Measurements from ENCODE around the gene NKX2-8. TPM values are rescaled to one million over a fixed set of nuclear protein-coding genes. Genes with fewer than 3 reads are reported as not detected.

The NKX2-8 gene
- total RNA-seq, 1 donor from 2014 or later: 0.26 TPM

DNA sequence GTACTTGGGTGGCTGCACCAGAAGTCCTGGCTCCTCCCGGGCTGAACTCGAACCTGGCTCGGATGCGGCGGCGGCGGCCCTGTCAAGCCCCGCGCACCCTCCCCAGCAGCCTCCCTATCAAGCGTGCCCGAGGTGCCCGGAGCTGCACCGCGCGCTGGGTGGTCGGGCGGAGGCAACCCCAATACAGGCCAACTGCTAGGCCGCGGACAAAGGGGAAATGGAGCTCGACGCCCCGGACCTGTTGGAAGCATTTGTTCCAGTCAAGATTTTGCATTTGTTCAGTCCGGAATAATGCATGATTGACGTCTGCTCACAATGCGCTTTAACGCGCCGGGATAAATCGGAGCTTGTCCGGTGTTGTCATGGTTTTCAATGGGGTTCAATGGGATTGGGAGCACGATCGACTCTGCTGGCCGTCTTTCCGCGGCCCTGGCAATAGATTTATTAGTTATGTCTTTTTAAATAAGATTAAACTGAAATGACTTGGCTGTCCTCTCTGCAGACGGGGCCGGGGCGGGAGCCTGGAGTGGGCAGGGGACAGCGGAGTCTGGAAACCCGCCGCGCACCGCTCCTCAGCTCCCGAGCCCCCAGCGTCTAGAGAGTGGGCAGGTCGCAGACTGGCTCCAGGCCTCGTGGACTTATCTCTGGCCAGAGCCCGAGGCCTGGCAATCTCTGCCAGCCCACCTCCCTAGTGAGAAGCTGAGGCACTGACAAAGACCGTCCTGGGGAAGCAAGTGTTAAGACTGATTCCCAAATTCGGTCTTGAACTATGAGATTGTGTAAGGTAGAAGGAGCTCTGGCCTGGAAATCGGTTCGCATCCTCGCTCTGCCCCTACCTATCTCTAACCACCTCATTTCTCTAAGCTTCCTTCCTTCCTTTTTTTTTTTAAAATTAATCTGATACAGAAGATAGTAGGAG lies 1.7 kb upstream of the NKX2-8 start:
- Histone ChIP-seq H3K4me3 (ENCODE audit: low read depth, low read length) (no peak overlapping the region), H3K27me3 (ENCODE audit: control insufficient read depth, insufficient read depth, low read length) (no peaks in the 10 kb centered on the region), H3K36me3 (ENCODE audit: control insufficient read depth, insufficient read depth, low read length) (no peaks in the 10 kb centered on the region)
- TF ChIP-seq, protein P1, sequence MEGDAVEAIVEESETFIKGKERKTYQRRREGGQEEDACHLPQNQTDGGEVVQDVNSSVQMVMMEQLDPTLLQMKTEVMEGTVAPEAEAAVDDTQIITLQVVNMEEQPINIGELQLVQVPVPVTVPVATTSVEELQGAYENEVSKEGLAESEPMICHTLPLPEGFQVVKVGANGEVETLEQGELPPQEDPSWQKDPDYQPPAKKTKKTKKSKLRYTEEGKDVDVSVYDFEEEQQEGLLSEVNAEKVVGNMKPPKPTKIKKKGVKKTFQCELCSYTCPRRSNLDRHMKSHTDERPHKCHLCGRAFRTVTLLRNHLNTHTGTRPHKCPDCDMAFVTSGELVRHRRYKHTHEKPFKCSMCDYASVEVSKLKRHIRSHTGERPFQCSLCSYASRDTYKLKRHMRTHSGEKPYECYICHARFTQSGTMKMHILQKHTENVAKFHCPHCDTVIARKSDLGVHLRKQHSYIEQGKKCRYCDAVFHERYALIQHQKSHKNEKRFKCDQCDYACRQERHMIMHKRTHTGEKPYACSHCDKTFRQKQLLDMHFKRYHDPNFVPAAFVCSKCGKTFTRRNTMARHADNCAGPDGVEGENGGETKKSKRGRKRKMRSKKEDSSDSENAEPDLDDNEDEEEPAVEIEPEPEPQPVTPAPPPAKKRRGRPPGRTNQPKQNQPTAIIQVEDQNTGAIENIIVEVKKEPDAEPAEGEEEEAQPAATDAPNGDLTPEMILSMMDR (IDR thresholded peaks at IDR 0.05; ENCODE audit: insufficient read depth, low read length, severe bottlenecking): no peak
- no peak for FAIRE-seq
- DNase-seq (ENCODE audit: low read depth): no peak

DNA sequence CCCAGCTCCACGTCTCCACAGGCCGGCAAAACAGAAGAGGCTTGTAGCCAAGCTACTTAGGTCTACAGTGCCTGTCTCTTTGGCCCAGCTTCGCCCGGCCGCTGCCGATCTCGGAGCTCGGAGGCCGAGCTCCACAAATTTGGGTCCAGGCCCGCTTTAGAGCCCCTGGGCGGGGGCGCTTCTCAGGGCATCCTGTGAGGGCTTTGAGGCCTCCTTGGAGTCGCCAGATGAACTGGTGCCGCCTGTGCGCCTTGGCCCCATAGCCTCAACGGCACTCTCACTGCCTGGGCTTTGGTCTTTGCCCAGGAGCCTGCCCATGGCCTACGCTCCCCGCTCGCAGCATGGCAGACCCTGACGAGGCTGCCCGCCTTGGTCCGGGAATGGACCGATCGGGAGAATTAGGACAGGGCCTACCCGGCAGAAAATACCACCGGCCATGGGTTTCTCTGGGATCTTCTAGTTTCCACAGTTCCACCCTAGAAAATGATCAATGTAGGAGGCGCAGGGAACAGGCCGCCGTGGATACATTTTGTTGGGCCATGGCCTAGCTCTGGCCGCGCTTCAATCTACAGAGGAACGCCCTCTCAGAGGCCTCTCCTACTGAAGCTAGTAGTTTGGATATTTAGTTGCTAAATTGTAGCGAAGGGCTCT lies 953 bp upstream of the NKX2-8 start:
- no peak for DNase-seq (ENCODE audit: low read depth)
- TF ChIP-seq, protein P1 (IDR thresholded peaks at IDR 0.05; ENCODE audit: insufficient read depth, low read length, severe bottlenecking): no peak
- no peaks in the 10 kb centered on the region for H3K27me3 ChIP-seq (ENCODE audit: control insufficient read depth, insufficient read depth, low read length)
- FAIRE-seq: no peak
- H3K4me3 ChIP-seq (ENCODE audit: low read depth, low read length): no peak overlapping the region
- H3K36me3 ChIP-seq (ENCODE audit: control insufficient read depth, insufficient read depth, low read length): no peaks in the 10 kb centered on the region

DNA sequence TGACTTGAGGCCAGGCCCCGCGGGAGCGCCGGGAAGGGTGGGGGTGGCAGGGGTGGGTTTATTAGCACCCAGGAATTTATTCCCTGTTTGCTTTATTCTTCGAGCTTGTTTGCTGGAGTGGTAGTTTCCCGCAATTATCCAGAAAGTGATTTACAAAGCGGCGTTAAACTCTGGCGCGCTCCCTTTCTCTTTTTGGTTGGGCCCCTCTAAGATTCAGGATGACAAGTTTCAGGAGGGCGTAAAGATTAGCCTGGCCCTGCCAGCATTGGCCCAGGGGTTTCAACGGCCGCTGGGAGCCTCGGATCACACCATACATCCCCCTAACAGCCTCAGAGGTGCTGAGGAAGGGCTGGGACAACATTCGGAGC lies 444 bp upstream of the NKX2-8 start:
- Histone ChIP-seq H3K36me3 (ENCODE audit: control insufficient read depth, insufficient read depth, low read length) (no peaks in the 10 kb centered on the region), H3K27me3 (ENCODE audit: control insufficient read depth, insufficient read depth, low read length) (no peaks in the 10 kb centered on the region), H3K4me3 (ENCODE audit: low read depth, low read length) (peak overlapping the region; percentile 53)
- DNase-seq (ENCODE audit: low read depth): no peak
- TF ChIP-seq, protein P1 (IDR thresholded peaks at IDR 0.05; ENCODE audit: insufficient read depth, low read length, severe bottlenecking): no peak
- FAIRE-seq: no peak

DNA sequence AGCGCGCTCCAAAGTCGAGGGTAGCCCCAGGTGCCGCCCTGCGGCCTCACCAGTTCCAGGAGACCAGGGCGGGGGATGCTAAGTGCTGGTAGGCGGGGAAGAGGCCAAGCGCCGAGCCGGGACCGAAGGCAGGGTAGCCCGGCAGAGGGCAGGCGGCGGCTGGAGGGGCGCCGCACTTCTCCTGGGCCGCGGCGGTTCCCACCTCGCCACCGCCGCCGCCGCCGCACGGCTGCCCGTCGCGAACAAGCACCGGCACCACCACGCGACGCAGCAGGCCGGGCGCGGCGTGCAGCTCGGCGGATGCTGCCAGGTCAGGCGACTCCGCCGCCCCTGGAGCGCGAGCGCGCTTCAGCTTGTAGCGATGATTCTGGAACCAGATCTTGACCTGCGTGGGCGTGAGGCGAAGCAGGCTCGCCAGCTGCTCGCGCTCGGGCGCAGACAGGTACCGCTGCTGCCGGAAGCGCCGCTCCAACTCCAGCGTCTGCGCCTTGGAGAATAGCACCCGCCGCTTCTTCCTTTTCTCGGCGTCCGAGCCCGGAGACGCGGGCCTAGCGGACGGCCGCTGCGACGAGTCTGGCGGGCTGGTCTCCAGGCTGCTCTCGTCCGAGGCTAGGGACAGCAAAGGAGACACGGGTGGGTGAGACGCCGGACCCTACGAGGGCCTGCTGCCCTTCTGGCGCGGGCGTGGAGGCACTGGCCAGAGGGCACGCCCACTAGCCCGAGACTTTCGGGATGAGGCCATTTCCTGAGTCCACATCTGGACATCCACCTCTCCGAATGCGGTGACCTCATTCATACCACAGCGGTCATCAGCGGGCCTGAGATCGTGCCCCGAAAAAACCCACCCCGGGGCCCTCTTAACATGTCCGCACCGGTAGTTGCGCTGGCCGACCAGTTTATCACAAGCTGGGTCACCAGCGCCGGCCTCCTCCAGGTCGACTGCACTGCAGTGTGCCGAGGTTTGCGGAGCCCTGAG lies 1.3 kb downstream of the NKX2-8 start:
- H3K27me3 ChIP-seq (ENCODE audit: control insufficient read depth, insufficient read depth, low read length): no peaks in the 10 kb centered on the region
- no peak for FAIRE-seq
- no peaks in the 10 kb centered on the region for H3K36me3 ChIP-seq (ENCODE audit: control insufficient read depth, insufficient read depth, low read length)
- TF ChIP-seq, protein P1 (IDR thresholded peaks at IDR 0.05; ENCODE audit: insufficient read depth, low read length, severe bottlenecking): no peak
- DNase-seq (ENCODE audit: low read depth): peak; percentile 78
- peak overlapping the region; percentile 53 for H3K4me3 ChIP-seq (ENCODE audit: low read depth, low read length)

DNA sequence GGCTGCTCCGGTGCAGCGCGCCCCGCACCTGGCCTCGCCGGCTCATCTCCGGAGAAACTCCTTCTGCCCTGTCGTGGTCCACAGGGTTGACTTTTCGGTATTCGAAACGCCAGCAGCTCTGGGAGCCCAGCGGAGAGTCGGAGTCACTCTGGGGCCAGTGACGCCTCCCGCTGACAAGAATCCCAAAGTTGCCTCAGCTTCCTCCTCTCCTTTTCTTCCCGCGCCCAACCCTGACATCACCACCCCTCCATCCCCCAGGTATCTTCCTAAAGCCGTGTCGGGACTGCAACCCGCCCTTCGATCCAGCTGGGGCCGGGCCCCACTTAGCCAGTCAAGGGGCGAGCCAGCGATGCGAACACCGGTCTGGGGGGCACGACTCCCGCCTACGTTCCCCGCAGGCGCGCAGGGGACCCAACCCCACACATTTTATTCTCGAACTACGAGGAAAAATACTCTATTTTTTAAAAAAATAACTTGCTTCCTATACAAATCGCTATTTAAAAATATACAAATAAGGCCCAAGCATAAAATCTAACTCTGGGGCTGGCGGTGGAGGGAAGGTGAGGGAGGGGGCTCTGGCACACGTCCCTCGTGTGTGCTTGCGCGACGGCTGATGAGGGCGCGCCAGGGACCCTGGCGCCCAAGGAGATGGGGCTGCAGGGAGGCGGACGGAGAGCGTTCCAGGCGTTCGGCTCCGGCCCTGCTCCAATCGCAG lies 2.1 kb downstream of the NKX2-8 start:
- H3K4me3 ChIP-seq (ENCODE audit: low read depth, low read length): peak overlapping the region; percentile 53
- no peaks in the 10 kb centered on the region for H3K27me3 ChIP-seq (ENCODE audit: control insufficient read depth, insufficient read depth, low read length)
- DNase-seq (ENCODE audit: low read depth) (no peak), FAIRE-seq (no peak)
- no peaks in the 10 kb centered on the region for H3K36me3 ChIP-seq (ENCODE audit: control insufficient read depth, insufficient read depth, low read length)
- TF ChIP-seq, protein P1 (IDR thresholded peaks at IDR 0.05; ENCODE audit: insufficient read depth, low read length, severe bottlenecking): no peak
